Central memory CD4-positive, alpha-beta T cell (primary cell): ENCODE measurements around the gene MCM5.
"Not testable (repeated sequence)": the region's sequence is repeated elsewhere in the genome, so short reads cannot be mapped to it uniquely, and the experiment has no call there.

Source experiments
- DNase-seq: peaks from one replicate; pipeline ENCODE4 v3.0.0; 2022

Gene MCM5

GRCh38 chr22:35379146-35379993 is 20.6 kb upstream of the MCM5 start:
- no peak for DNase-seq

GRCh38 chr22:35380013-35380412 is 19.9 kb upstream of the MCM5 start:
- no peak for DNase-seq

GRCh38 chr22:35380537-35381423 is 19.2 kb upstream of the MCM5 start, which contains the start of gene HMOX1:
HMOX1 (plus strand) TSS chr22:35381096; CDS start chr22:35381174, 78 bp downstream.
- peak; percentile 22 for DNase-seq

- DNase-seq = no peak
Measured at GRCh38 chr22:35381424-35382009, 18.4 kb upstream of the MCM5 start.

- DNase-seq = no peak
Measured at GRCh38 chr22:35383679-35384071, 16.3 kb upstream of the MCM5 start.

- no peak for DNase-seq
Measured at GRCh38 chr22:35384527-35384926, 15.4 kb upstream of the MCM5 start.

GRCh38 chr22:35384975-35385588 is 14.9 kb upstream of the MCM5 start:
- DNase-seq = no peak

GRCh38 chr22:35386670-35387288 is 13.2 kb upstream of the MCM5 start:
- DNase-seq = no peak

- no peak for DNase-seq
Measured at GRCh38 chr22:35390933-35391332, 9.0 kb upstream of the MCM5 start.

- DNase-seq = no peak
Measured at GRCh38 chr22:35392357-35392756, 7.6 kb upstream of the MCM5 start.

GRCh38 chr22:35393116-35394010 is 6.6 kb upstream of the MCM5 start:
- no peak for DNase-seq

- no peak for DNase-seq
Measured at GRCh38 chr22:35394011-35394312, 6.0 kb upstream of the MCM5 start.

- no peak for DNase-seq
Measured at GRCh38 chr22:35394810-35395563, 5.0 kb upstream of the MCM5 start.

GRCh38 chr22:35396622-35397021 is 3.3 kb upstream of the MCM5 start:
- not testable (repeated sequence) for DNase-seq

- no peak for DNase-seq
Measured at GRCh38 chr22:35397095-35397904, 2.6 kb upstream of the MCM5 start.

- DNase-seq = no peak
Measured at GRCh38 chr22:35398591-35398973, 1.4 kb upstream of the MCM5 start.

GRCh38 chr22:35399114-35399677 is 744 bp upstream of the MCM5 start:
- no peak for DNase-seq

GRCh38 chr22:35400501-35400790 is 506 bp downstream of the MCM5 start:
- no peak for DNase-seq

GRCh38 chr22:35401863-35402262 is 1.9 kb downstream of the MCM5 start:
- DNase-seq = no peak

GRCh38 chr22:35403356-35403755 is 3.4 kb downstream of the MCM5 start:
- DNase-seq = no peak
